ENCODE results near the gene IGLL5.

GRCh38 chr22:22892096-22893052, 4.8 kb downstream of the IGLL5 start:
- TF ChIP-seq POLR2A (IDR thresholded peaks at IDR 0.05; ENCODE audit: extremely low read depth, insufficient read length), result no peak
- TF ChIP-seq, protein P1, sequence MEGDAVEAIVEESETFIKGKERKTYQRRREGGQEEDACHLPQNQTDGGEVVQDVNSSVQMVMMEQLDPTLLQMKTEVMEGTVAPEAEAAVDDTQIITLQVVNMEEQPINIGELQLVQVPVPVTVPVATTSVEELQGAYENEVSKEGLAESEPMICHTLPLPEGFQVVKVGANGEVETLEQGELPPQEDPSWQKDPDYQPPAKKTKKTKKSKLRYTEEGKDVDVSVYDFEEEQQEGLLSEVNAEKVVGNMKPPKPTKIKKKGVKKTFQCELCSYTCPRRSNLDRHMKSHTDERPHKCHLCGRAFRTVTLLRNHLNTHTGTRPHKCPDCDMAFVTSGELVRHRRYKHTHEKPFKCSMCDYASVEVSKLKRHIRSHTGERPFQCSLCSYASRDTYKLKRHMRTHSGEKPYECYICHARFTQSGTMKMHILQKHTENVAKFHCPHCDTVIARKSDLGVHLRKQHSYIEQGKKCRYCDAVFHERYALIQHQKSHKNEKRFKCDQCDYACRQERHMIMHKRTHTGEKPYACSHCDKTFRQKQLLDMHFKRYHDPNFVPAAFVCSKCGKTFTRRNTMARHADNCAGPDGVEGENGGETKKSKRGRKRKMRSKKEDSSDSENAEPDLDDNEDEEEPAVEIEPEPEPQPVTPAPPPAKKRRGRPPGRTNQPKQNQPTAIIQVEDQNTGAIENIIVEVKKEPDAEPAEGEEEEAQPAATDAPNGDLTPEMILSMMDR (IDR thresholded peaks at IDR 0.05; ENCODE audit: low read depth, low read length), result no peak
